ENCODE measurements around the gene C10orf71.

- TF ChIP-seq, protein P1, sequence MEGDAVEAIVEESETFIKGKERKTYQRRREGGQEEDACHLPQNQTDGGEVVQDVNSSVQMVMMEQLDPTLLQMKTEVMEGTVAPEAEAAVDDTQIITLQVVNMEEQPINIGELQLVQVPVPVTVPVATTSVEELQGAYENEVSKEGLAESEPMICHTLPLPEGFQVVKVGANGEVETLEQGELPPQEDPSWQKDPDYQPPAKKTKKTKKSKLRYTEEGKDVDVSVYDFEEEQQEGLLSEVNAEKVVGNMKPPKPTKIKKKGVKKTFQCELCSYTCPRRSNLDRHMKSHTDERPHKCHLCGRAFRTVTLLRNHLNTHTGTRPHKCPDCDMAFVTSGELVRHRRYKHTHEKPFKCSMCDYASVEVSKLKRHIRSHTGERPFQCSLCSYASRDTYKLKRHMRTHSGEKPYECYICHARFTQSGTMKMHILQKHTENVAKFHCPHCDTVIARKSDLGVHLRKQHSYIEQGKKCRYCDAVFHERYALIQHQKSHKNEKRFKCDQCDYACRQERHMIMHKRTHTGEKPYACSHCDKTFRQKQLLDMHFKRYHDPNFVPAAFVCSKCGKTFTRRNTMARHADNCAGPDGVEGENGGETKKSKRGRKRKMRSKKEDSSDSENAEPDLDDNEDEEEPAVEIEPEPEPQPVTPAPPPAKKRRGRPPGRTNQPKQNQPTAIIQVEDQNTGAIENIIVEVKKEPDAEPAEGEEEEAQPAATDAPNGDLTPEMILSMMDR (IDR thresholded peaks at IDR 0.05): no peak
- TF ChIP-seq REST (IDR thresholded peaks at IDR 0.05; ENCODE audit: insufficient read depth in 1 of 2, low read depth in 2 of 2, low read length in 1 of 2) (no peak), POLR2AphosphoS5 (IDR thresholded peaks at IDR 0.05; ENCODE audit: low read depth, low read length) (no peak), SIN3A (IDR thresholded peaks at IDR 0.05; ENCODE audit: borderline replicate concordance, insufficient read depth, low read depth, low read length) (no peak), TCF7L2 (IDR thresholded peaks at IDR 0.05; ENCODE audit: low read depth, low read length) (no peak)
Measured at GRCh38 chr10:49325131-49325915, 26.4 kb downstream of the C10orf71 start.
